ENCODE measurements around the gene RALA. TPM values are rescaled to one million over a fixed set of nuclear protein-coding genes. Genes with fewer than 3 reads are reported as not detected.

The RALA gene, protein sequence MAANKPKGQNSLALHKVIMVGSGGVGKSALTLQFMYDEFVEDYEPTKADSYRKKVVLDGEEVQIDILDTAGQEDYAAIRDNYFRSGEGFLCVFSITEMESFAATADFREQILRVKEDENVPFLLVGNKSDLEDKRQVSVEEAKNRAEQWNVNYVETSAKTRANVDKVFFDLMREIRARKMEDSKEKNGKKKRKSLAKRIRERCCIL
- 10 to 100 TPM; 18.3 to 26.6 (median 20.4) TPM for total RNA-seq
- 10 to 100 TPM in 2 of 3 donors, 1 to 10 TPM in 1; 10.0 to 19.4 (median 16.1) TPM for polyA plus RNA-seq
- long read RNA-seq, donor 1, transcript RALA-201 (5 exons, 2,880 nt), result major isoform, 45 of 99 reads
- long read RNA-seq, donor 1, partial matches to known transcripts, result 53 of 99 reads
- long read RNA-seq, donor 1, other reads (novel, unspliced or antisense), result 0 of 99 reads
- long read RNA-seq, donor 2, transcript RALA-201 (5 exons, 2,880 nt), result major isoform, 27 of 110 reads
- long read RNA-seq, donor 2, partial matches to known transcripts, result 82 of 110 reads
- long read RNA-seq, donor 2, other reads (novel, unspliced or antisense), result 0 of 110 reads

DNA sequence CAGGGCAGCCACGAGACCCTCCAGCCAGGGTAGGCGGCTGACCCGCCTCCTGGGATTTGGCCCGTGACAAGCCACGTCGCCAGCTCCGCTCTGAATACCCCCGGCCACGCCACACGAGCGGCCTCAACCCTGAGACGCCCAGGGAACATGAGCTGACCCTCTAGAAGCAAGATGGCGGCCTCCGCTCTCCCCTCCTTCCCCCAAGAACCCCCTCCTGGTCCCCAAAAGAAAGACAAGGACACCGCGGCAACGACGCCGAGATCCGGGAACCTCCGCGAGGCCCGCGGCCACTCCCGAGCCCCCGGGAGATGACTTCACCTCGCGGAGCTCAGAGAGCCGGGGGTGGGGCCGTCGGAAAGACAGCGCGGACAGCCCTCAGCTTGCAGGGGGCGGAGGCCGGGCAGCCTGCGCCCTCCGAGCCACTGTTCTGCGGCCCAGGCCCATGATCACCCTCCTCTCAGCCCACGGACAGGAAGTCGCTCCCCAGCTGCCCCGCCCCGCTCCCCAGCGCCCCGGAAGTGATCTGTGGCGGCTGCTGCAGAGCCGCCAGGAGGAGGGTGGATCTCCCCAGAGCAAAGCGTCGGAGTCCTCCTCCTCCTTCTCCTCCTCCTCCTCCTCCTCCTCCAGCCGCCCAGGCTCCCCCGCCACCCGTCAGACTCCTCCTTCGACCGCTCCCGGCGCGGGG, at the start of gene RALA:
TSS of gene RALA (plus strand) at position 526 of the 685 bp plus-strand sequence. CDS start 63,096 bp downstream, outside the sequence.
- TF ChIP-seq POLR2AphosphoS5 (IDR thresholded peaks at IDR 0.05) (peak; percentile 87 to 91 (median 88)), POLR2A (IDR thresholded peaks at IDR 0.05) (peak in 1 of 3 donors; percentile 34)
- TF ChIP-seq, protein P1, sequence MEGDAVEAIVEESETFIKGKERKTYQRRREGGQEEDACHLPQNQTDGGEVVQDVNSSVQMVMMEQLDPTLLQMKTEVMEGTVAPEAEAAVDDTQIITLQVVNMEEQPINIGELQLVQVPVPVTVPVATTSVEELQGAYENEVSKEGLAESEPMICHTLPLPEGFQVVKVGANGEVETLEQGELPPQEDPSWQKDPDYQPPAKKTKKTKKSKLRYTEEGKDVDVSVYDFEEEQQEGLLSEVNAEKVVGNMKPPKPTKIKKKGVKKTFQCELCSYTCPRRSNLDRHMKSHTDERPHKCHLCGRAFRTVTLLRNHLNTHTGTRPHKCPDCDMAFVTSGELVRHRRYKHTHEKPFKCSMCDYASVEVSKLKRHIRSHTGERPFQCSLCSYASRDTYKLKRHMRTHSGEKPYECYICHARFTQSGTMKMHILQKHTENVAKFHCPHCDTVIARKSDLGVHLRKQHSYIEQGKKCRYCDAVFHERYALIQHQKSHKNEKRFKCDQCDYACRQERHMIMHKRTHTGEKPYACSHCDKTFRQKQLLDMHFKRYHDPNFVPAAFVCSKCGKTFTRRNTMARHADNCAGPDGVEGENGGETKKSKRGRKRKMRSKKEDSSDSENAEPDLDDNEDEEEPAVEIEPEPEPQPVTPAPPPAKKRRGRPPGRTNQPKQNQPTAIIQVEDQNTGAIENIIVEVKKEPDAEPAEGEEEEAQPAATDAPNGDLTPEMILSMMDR (IDR thresholded peaks at IDR 0.05 in 8 of 11, conservative IDR thresholded peaks at IDR 0.05 in 3 of 11), result peak in 4 of 11 experiments; percentile 14 to 37 (median 24)
- DNase-seq, result peak; percentile 98
- Histone ChIP-seq H3K9me3 (no peaks in the 10 kb centered on the region), H3K4me1 (peaks cover 22 to 64% (median 47%) of the 10 kb centered on the region in 6 donors), H3K36me3 (no peaks in the 10 kb centered on the region), H3K27ac (peak within 1 kb of the TSS; percentile 82 to 92 (median 90)), H3K27me3 (replicated peaks in 1 of 7) (no peaks in the 10 kb centered on the region), H3K4me3 (peak within 1 kb of the TSS; percentile 74 to 97 (median 83))
- WGBS, 5 donors, result 1 to 3% (median 2%) methylated on average over 23 to 56 of the region's 56 CpGs
- intact Hi-C loops (cut with DNase I; ENCODE audit: low total_unique reads), result no loop called here

GRCh38 chr7:39574673-39575349, 48.6 kb upstream of the RALA start:
- Histone ChIP-seq H3K9me3 (no peaks in the 10 kb centered on the region), H3K27me3 (replicated peaks in 1 of 7) (no peaks in the 10 kb centered on the region), H3K4me3 (no peak overlapping the region), H3K36me3 (peaks cover 0 to 71% (median 25%) of the 10 kb centered on the region in 6 donors), H3K4me1 (peaks cover 0 to 3% (median 0%) of the 10 kb centered on the region in 6 donors), H3K27ac (no peak overlapping the region)
- intact Hi-C loops (cut with DNase I; ENCODE audit: low total_unique reads), result no loop called here
- TF ChIP-seq POLR2A (IDR thresholded peaks at IDR 0.05), result no peak
- TF ChIP-seq, protein P1 (IDR thresholded peaks at IDR 0.05 in 8 of 11, conservative IDR thresholded peaks at IDR 0.05 in 3 of 11), result no peak
- TF ChIP-seq POLR2AphosphoS5 (IDR thresholded peaks at IDR 0.05), result no peak
- DNase-seq, result no peak
- WGBS, 5 donors, result 94 to 100% (median 95%) methylated on average over 2 of the region's 2 CpGs

GRCh38 chr7:39577229-39577874, 46.0 kb upstream of the RALA start:
- Histone ChIP-seq H3K36me3 (peaks cover 0 to 47% (median 11%) of the 10 kb centered on the region in 6 donors), H3K4me1 (no peaks in the 10 kb centered on the region), H3K27ac (no peak overlapping the region), H3K9me3 (no peaks in the 10 kb centered on the region), H3K27me3 (replicated peaks in 1 of 7) (no peaks in the 10 kb centered on the region), H3K4me3 (no peak overlapping the region)
- no peak for DNase-seq
- no peak for TF ChIP-seq POLR2AphosphoS5 (IDR thresholded peaks at IDR 0.05)
- no peak for TF ChIP-seq POLR2A (IDR thresholded peaks at IDR 0.05)
- TF ChIP-seq, protein P1 (IDR thresholded peaks at IDR 0.05 in 8 of 11, conservative IDR thresholded peaks at IDR 0.05 in 3 of 11), result no peak
- WGBS, 5 donors, result 94 to 98% (median 94%) methylated on average over 12 to 27 of the region's 27 CpGs
- intact Hi-C loops (cut with DNase I; ENCODE audit: low total_unique reads), result no loop called here
